HG03565 (cell line): Measurements from ENCODE around the gene CNBD2.
"Not testable (repeated sequence)": the region's sequence is repeated elsewhere in the genome, so short reads cannot be mapped to it uniquely, and the experiment has no call there.

Source experiments
- ATAC-seq: cut with Tn5 transposase; IDR thresholded peaks from one replicate; pipeline ENCODE4 v1.9.1; 2021; ENCODE audit warnings: mild to moderate bottlenecking, moderate library complexity; ENCODE audit not compliant: unreplicated experiment

The CNBD2 gene

DNA sequence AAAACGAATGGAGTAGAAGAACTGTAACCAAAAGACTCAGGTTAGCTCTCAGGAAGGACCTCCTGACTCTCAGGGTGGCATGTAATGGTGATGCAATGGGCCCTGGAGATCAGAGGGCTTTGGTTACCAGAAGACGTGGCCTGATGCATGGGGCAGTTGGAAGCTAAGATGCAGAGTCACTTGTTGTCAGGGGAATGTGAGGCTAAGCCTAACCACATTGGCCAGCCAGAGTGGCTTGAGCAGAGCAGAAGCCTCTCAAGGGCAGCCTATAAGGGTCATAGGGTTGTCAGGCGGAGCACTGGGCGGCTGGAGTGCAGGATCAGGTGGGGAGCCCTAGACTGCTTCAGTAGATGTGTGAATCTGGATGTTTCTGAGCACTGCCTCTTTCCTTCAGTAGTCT lies 5.9 kb downstream of the CNBD2 start:
- no peak for ATAC-seq

DNA sequence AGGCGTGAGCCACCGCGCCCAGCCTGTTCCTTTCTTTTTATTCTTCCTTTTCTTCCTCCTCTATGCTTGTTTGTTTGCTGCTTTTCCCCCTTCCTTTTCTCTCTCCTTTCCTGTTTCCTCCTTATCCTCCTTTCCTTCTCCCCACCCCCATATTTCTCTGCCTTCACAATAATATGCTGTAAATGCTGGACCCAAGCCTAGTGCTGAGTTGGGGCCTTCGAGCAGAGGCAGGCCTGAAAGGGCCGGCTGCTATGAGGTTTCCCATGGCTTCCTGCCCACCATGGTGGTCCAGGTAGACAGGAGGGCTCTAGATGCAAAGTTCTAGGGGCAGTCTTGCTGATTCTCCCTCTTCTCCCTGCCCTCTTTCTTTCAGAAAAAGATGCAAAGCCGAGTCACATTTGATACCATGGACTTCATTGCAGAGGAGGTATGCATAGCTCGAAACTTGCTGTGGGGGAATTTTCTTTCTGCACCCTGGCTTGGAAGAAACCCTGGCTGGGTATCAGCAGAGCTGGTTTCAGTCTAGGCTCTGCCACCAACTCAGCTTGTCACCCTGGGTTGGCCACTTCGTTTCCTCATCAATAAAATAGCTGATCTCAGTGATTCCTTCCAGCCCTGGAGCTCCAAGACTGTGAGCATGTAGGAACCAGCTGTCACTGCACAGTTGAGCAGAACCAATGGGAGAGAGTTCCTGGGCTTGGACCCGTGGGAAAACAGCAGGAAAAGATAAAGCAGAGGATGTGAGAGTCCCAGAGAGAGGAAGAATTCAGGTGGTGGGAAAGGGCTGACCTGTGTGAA lies 7.4 kb downstream of the CNBD2 start:
- ATAC-seq = no peak

DNA sequence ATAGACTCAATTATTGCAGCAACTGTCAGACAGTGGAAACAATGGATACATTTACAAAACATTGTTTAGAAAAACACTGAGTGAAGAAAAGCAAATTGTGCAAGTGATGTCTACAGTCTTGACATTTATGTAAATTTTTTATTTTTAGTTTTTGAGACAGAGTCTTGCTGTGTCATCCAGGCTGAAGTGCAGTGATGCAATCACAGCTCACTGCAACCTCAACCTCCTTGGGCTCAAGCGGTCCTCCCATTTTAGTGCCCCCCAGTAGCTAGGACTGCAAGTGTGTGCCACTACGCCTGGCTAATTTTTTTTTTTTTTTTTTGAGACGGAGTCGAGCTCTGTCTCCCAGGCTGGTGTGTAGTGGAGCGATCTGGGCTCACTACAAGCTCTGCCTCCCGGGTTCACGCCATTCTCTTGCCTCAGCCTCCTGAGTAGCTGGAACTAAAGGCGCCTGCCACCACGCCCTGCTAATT lies 9.7 kb downstream of the CNBD2 start:
- no peak for ATAC-seq

DNA sequence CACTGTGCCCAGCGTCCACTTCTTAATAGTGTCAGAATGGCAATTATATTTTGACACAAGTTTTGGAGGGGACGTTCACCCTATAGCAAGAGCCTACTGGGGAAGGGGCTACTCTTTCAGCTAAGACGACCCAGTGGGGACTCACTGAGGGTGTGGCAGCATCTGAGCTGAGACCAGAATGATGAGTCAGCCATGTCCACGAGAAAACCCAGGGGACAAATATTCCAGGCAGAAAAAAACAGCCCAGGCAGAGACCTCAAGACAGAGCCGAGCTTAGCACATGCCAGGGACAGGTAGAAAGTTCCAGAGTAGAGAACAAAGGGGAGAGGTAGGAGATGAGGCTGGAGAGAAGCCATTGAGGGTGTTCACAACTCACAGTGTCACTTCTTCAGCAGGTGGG lies 11.2 kb downstream of the CNBD2 start:
- no peak for ATAC-seq

DNA sequence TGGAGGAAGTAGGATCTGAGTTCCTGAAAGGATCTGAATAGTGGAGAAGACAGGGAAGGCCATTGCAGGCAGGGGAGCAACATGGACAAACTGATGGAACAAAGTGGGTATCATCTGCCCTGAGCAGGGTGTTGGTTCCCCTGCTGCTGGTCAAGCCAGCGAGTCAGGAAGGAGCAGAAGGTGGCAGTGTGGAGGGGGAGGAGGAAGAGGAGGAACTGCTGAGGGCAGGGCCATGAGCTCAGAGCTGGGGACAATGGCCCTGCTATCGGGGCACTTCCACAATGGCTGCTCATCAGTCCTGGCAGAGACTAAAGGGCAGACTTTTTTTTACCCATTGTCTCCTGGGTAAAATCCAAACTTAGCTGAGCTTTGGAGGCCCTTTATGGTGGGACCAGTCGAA lies 13.6 kb downstream of the CNBD2 start:
- no peak for ATAC-seq

DNA sequence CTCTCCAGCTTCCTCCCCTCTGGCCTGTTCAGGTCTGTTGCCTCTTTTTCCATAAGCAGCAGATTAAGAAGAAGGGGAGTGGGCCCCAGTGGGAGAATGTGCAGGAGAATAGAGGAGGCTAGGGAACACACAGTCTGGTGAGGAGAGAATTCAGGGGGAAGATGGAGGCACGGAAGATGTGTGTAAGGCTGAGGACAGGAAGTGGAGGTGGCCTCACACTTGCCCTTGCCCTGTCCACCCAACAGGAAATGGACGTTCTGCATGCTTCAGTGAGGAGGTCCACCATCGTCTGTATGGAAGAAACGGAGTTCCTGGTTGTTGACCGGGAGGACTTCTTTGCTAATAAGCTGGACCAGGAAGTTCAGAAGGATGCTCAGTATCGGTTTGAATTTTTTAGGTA lies 16.0 kb downstream of the CNBD2 start:
- ATAC-seq = no peak

DNA sequence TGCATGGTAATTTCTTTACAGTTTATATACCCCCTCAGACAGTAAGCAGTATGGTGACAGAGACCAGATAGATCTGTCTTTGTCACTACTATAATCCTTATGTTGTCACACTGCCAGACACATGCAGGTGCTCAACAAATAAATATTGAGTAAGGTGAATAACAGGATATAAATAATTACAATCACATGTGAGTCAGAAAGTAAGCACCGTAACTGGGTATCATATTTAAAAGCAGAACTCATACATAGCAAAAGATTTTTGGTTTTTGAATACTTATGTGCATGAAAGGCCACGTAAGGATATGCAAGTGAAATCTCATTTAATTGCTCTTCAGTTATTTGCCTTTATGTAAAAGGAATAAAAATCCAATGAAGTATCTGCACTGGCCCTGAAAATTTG lies 17.4 kb downstream of the CNBD2 start:
- no peak for ATAC-seq

DNA sequence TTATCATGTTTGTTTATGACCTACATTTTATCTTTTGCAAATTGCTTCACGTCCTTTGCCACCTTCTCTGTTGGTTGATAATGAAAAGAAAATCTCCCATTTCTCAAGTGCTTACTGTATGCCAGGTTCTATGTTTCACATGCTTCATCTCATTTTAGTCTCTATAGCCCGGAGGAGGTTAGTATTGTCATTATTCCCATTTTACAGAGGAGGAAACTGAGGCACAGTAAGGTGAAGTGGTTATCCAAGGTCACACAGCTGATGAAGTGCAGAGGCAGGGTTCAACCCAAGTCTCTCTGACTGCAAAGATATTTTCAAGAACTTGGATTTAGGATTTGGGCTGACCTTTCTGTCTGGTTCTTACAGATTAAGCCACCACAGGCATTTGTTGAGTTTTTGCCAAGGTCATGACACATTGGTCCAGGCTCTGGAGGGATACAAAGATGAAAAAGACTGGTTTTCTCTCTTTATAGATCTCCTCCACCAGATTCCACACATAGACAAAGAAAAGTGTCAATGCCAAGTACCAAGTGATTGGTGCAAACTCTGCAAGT lies 20.6 kb downstream of the CNBD2 start:
- ATAC-seq = no peak

DNA sequence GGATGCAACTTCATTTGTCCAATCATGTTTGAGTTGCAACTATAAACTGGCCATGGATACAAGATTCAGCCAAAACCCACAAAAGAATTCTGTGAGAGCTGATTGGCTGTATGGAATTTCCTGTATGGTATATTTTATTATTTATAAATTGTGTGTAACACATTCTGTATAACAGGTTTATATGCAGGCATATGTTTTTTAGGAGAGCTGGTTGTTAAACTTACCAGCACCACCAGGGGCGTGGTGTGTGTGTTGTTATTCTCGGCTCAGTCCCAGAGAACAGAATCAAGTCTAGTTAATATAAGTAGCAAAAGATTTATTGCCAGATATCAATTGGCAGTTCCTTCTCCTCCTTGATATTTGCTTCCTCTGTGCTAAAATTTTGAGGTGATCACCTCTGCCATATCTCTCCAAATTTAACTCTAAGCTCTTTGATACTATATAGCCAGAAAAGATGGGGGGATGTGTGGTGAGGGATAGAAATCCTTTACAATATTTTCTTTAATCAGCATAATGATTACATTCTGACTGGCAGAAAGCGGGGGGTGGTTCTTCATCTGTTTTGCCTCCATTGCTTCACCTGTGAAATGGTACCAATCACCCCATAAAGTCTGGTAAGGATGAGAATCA lies 22.9 kb downstream of the CNBD2 start:
- ATAC-seq = no peak

DNA sequence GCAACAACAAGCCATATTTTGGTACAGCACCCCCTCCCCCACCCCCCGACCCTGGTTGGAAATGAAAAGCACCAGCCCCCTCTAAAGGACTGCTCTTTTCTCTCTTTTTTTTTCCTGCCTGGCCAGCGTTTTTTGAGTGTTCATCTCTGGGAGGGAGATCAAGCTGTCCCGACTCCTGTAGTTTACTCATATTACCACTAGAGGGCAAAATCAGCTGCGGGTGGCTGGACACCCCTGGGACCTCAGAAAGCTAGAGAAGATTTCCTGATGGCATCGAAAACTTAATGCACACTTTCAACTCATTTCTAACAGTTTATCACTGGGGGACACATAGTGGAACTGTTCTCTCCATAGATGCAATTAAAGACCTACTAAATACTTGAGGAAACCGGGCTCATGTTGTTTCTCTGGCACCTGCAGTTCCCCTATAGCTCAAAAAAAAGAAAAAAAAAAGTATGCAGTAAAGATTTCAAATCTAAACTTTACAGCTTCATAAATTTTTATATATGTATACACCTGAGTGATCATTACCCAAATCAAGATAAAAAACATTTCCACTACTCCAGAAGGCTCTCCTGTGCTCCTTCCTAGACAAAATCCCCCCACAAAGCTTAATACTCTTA lies 24.4 kb downstream of the CNBD2 start:
- no peak for ATAC-seq

DNA sequence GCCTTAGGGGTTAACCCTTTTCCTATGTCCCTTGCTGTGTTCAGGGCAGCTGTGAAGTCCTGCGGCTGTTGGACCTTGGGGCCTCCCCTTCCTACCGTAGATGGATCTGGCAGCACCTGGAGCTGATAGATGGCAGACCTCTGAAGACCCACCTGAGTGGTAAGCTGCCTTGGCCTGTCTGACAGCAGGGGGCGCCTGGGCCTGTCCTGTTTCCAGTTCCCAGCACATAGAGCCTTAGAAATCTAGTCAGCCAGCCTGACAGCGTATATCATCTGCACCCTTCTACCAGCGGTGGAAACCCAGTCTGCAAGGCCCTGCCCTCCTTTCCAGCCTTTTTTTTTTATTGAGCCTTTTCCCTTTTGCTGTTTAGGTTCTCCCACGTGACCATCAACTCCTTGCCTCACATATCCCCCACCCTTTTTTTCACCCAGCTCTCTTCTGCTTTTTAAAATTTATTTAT lies 26.6 kb downstream of the CNBD2 start:
- no peak for ATAC-seq

DNA sequence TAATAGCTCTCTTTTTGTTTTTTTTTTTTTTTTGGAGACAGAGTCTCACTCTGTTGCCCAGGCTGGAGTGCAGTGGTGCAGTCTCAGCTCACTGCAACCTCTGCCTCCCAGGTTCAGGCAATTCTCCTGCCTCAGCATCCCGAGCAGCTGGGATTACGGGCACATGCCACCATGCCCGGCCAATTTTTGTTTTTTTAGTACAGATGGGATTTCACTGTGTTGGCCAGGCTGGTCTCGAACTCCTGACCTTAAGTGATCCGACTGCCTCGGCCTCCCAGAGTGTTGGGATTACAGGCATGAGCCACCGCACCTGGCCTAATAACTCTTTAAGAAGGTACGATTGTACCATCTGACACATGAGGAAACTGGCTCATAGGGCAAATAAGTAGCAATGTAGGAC lies 28.1 kb downstream of the CNBD2 start:
- not testable (repeated sequence) for ATAC-seq

DNA sequence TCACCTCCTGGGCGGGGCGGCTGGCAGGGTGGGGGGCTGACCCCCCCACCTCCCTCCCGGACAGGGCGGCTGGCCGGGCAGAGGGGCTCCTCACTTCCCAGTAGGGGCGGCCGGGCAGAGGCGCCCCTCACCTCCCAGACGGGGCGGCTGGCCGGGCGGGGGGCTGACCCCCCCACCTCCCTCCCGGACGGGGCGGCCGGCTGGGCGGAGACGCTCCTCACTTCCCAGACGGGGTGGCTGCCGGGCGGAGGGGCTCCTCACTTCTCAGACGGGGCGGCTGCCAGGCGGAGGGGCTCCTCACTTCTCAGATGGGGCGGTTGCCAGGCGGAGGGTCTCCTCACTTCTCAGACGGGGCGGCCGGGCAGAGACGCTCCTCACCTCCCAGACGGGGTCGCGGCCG lies 32.9 kb downstream of the CNBD2 start:
- not testable (repeated sequence) for ATAC-seq

DNA sequence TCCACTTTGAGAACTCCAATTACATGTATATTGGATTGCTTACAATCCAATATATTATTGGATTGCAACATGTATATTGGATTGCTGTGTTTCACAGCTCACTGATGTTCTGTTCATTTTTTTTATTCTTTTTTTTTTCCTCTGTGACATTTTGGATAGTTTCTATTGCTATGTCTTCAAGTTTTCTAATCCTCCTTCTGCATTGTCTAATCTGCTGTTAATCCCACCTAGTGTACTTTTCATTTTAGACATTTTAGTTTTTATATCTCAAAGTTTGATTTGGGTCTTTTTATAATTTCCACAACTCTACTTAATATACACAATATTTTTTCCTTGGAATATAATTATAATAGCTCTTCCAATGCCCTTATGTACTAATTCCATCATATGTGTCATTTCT lies 34.5 kb downstream of the CNBD2 start:
- no peak for ATAC-seq

DNA sequence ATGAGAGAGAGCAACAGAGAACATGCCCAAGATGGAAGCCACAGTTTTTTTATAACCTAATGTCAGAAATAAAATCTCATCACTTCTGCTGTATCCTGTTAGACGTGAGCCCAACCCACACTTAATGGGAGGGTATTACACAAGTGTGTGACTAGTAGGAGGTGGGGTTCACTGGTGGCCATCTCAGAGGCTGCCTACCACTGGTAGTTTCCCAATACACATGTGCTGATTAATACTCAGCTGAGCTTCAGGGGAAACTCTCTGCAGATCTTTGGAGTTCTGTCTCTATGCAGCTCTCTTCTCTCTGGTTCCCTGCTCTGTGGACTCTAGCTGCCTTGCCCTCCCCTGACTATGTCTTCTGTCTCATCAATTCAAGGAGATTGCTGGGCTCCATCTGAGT lies 35.7 kb downstream of the CNBD2 start:
- no peak for ATAC-seq

DNA sequence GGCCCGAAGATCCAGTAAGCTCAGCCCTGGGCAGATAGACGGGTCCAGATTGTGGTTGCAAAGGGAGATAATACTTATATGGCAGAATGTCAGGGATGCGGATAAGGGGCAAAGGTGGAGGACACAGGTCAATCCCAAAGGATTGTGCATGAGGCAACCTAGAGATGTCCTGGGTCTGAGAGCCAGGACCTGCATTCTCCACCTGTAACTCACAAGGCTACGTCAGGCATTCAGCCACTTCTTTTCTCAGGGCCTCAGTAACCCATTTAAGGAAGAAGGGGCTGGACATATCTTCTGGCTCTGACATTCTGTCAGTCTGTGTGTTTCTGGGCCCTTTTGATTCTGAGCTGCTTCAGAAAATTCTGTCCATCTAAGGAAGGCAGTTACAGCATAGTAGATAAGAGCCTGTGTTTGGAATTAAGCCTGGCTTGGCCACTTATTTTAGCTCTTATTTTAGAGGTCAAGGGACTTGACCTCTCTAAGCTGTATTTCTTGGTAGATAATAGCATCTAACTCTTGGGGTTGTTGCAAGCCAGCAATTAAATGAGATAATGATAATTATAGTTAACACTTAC lies 40.2 kb downstream of the CNBD2 start:
- ATAC-seq = no peak

DNA sequence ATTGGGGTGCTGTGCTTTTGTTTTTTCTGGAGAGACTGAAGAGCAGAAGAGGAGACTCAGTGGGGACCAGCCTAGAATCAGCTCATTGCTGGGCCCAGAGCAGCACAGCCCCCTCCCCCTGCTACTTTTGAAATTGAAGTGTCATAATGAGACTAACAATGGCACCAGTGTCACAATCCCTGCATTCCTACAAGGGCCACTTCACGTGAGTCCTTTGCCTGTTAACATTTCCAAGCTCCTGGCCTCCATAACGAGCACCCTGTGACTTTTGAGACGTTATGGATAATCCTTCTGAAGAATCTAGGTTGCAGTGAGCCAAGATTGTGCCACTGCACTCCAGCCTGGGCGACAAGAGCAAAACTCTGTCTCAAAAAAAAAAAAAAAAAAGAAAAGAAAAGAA lies 41.7 kb downstream of the CNBD2 start:
- no peak for ATAC-seq

DNA sequence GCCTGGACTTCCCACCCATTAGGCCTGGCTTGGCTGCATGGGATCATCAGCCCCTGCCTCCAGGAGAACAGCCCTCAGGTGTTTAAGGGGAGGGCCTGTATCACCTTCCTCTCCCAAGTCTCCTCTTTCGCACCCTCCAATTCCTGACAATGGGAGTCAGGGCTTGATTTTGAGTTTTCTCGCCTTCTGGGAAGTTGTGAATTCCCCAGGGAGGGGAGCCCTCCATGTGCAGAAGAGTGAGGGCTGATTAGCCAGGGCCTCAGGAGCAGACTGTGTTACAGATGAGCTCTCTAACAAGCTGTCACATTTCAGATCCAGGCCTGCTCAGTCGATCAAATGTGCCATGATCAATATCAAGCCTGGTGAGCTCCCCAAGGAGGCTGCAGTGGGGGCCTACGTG lies 42.4 kb downstream of the CNBD2 start:
- ATAC-seq = no peak

DNA sequence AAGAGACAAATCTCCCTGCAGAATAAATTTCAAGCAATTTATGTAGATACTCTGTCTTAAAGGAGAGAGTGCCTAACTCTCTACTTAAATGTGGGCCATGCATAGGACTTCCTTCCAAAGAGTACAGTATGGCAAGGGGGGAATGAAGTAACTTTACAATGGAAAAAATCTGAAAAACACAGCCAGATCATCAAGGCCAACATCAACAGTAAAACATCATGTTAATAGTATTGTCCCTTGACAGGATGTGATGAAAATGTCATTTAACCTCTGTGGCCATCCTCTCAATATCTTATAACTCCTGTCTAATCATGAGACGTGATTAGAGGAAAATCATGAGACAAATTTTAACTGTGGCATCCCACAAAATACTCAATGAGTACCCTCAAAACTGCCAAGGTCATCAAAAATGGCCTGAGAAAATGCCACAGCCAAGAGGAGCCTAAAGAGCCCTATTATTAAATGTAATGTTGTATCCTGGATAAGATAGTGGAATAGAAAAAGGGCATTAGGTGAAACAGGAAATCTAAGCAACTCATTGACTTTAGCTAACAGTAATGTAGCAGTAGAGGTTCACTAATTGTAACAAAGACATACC lies 47.5 kb downstream of the CNBD2 start:
- ATAC-seq = no peak

DNA sequence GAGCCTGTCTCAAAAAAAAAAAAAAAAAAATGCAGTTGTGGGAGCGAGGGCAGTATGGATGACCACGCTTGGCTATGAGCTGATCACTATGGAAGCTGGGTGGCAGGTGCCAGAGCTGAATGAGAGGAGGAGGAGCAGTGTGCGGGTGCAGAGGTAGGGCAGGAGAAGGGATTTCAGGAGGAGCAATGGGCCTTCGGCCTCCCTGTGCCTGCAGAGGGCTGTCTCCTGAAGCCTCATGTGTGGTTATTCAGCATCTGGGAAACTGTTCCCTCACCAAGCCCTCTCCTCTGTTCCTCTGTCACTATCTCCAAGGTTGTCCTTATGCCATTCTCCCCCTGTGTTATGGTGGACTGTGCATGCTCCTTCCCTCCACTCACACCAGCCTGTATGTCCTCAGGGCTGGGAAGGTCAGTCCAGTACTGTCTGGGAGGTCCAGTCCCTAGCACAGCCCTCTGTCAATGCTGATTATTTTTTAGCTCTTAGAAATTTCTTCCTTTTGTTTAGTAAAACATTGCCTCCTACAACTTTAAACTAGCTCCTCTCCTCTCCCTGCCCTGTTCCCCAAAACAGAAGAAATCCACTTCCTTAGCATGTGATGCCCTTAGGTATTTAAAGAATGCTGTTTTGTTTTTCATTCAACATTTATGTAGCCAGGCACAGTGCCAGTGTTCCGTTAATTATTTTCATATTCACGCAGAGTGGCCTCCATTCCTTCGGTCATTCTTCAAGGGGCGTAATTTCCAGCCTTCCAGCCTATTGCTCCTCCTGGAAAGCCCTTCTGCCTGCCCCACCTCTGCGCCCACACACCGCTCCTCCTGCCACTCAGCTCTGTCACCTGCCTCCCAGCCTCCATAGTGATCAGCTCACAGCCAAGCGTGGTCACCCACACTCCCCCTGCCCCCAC lies 48.9 kb downstream of the CNBD2 start:
- ATAC-seq = no peak
